GM12801 (cell line): ENCODE measurements around the gene HDAC8.

Source experiments
- TF ChIP-seq, protein P1 (sequence below): IDR thresholded peaks from one replicate; pipeline ENCODE4 v1.5.1; 2011; ENCODE audit warnings: control low read depth; ENCODE audit not compliant: insufficient read length; ENCODE audit errors: extremely low read depth

Gene HDAC8

DNA sequence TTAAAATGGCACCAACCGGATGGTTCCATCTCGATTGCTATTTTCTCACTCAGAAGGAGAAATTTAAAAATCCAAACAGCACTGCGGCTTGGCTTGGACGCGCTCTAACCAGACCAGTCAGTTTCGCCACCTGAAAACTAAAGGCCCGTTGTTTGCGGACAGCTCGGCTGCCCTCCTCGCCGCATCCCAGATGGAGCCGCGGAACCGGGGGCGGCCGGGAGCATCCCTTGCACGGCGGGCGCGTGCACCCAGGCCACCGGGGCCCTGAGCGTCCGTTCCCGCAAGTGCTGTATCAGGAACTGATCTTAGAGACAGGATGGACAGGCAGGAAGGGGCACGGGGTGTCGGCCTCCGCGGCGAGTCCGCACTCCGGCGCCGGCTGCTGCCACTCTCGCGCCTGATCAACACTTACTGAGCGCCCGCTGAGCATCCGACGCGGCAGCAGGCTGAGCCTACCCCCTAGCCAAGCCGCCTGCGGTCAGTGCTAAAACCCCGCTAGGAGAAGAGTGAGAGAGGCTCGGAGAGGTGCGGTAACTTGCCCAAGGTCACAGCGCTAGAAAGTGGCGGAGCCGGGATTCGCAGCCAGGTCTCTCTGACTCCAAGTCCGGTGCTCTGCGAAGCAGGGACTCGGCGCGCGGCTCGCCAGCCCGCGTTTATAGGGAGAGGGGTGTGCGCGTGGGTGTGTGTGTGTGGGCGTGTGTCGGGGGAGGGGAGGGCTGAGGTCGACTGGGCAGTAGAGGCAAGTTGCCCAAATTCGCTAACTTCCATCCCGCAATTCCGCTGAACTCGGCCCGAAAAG lies 267.2 kb downstream of the HDAC8 start, which contains the start of gene CITED1:
Gene CITED1, minus strand, starts transcription at position 629 of the 799 bp plus-strand sequence. CDS start 3,045 bp downstream, outside the sequence.
- TF ChIP-seq, protein P1, sequence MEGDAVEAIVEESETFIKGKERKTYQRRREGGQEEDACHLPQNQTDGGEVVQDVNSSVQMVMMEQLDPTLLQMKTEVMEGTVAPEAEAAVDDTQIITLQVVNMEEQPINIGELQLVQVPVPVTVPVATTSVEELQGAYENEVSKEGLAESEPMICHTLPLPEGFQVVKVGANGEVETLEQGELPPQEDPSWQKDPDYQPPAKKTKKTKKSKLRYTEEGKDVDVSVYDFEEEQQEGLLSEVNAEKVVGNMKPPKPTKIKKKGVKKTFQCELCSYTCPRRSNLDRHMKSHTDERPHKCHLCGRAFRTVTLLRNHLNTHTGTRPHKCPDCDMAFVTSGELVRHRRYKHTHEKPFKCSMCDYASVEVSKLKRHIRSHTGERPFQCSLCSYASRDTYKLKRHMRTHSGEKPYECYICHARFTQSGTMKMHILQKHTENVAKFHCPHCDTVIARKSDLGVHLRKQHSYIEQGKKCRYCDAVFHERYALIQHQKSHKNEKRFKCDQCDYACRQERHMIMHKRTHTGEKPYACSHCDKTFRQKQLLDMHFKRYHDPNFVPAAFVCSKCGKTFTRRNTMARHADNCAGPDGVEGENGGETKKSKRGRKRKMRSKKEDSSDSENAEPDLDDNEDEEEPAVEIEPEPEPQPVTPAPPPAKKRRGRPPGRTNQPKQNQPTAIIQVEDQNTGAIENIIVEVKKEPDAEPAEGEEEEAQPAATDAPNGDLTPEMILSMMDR: no peak

- TF ChIP-seq, protein P1: no peak
Measured at GRCh38 chrX:72304877-72305276, 267.8 kb downstream of the HDAC8 start.

GRCh38 chrX:72301781-72302180 lies 270.9 kb downstream of the HDAC8 start:
- TF ChIP-seq, protein P1: no peak

- TF ChIP-seq, protein P1: no peak
Measured at GRCh38 chrX:72299891-72300630, 272.6 kb downstream of the HDAC8 start.

DNA sequence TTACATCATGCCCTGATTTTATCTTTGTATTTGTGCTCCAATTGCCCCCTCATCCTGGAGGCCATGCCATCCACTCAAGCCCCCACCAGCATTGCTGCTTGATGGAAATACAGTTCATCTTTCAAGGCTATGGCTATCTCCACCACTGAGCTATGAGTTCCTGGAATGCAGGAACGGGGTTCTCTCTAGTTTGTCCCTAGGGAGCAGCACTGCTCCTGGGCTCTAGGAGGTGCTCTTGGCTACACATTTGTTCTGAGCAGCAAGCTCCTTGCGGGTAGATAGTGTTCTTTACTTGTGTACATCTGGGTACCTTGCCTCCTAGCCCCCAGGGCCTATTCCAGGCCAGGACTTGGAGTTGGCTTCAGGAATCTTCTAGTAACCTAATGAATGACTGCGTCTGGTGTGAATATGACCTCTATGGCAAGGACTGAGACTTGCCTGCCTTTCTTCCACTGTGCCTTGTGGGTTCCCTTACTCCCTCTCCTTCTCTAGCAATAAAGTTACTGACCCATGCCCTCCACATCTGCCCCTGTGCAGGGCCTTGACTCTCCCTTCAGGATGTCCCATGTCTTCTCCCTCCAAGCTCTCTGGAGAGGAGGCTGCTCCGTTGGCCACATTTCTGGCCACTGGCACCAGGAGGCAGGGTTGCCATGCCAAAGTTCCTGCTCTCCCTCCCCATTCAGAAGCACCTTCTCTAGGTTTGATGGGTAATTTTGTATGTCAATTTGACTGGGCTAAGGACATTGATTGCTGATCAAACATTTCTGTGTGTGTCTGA lies 274.5 kb downstream of the HDAC8 start:
- TF ChIP-seq, protein P1: no peak

DNA sequence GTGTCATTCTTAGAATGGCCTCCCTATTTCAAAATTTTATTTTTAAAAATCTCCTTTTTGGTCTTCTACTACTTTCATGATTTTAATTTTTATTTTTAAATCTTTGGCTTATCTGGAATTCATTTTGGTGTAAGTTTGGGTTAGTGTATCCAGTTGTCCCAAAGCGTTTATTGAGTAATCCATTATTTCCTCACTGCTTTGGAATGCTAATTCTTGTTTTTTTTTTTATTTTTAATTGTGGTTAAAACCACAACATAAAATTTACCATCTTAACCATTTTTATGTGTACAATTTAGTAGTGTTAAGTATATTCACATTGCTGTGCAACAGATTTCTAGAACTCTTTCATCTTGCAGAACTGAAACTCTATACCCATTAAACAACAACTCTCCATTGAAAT lies 275.7 kb downstream of the HDAC8 start:
- TF ChIP-seq, protein P1: no peak

- TF ChIP-seq, protein P1: no peak
Measured at GRCh38 chrX:72295745-72296144, 276.9 kb downstream of the HDAC8 start.
